ENCODE data around the gene LPCAT2. TPM values are rescaled to one million over a fixed set of nuclear protein-coding genes. Genes with fewer than 3 reads are reported as not detected.
A peak's percentile ranks its signal among the peaks of the same experiment; 100 is the strongest.

Gene LPCAT2
- total RNA-seq, 1 experiment from 2014 or later: 7.1 TPM

DNA sequence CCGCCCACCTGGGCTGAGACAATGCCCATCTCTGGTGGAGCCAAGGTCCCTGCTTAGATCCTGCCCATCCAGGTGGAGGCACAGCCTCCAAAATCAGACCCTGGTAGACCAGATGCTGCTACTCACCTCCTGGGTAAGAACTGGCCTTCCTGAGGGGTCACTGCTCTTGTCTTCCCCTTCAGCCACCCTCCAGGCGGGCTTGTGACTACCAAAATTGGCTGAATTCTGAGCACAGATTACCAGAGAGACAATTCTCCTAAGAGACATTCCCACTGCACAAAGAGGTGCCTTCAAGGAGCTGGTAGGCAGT is 19.0 kb upstream of the LPCAT2 start (continued):
- TF ChIP-seq, protein P1, sequence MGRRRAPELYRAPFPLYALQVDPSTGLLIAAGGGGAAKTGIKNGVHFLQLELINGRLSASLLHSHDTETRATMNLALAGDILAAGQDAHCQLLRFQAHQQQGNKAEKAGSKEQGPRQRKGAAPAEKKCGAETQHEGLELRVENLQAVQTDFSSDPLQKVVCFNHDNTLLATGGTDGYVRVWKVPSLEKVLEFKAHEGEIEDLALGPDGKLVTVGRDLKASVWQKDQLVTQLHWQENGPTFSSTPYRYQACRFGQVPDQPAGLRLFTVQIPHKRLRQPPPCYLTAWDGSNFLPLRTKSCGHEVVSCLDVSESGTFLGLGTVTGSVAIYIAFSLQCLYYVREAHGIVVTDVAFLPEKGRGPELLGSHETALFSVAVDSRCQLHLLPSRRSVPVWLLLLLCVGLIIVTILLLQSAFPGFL (CRISPR knock-in tag; IDR thresholded peaks at IDR 0.05; ENCODE audit: borderline replicate concordance): no peak

DNA sequence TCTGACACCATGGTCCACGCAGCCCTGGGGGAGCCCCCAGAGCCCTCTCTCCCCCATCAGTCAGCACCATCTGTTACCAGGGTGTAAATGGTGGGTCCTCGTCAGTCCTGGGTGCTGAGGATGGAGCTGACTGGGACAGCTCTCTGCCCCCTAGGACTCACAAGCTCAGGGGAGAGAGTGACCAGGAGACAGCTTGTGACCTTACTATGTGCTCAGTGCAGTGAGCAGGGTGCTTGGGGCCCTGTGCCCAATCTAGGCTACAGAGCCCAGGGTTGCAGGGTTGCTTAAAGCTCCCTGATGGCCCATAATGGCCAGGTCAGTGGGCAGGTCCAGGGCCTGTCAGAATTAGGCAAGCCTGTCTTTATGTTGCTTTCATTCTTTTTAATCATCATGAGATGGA is 18.6 kb upstream of the LPCAT2 start:
- Mint-ChIP-seq H3K4me3 (no peak overlapping the region), H3K36me3 (peaks cover 18% of the 10 kb centered on the region), H3K9me3 (no peaks in the 10 kb centered on the region), H3K27me3 (ENCODE audit: low read depth) (no peaks in the 10 kb centered on the region), H3K27ac (no peak overlapping the region), H3K4me1 (peaks cover 3% of the 10 kb centered on the region)
- ATAC-seq (no peak), DNase-seq (ENCODE audit: low spot score) (no peak)
- CTCF ChIA-PET: interaction anchor here (0.6 kb wide), 1 partner anchor 25 kb away, joined by 3 read pairs; no protein-coding TSS in a partner anchor
- POLR2A ChIA-PET: no interaction called here
- TF ChIP-seq ELF4 (CRISPR knock-in tag; IDR thresholded peaks at IDR 0.05; ENCODE audit: low read depth): no peak
- TF ChIP-seq SMAD3 (CRISPR knock-in tag; IDR thresholded peaks at IDR 0.05; ENCODE audit: borderline replicate concordance): no peak
- TF ChIP-seq ZNF416 (CRISPR knock-in tag; IDR thresholded peaks at IDR 0.05): no peak
- TF ChIP-seq, protein P2, sequence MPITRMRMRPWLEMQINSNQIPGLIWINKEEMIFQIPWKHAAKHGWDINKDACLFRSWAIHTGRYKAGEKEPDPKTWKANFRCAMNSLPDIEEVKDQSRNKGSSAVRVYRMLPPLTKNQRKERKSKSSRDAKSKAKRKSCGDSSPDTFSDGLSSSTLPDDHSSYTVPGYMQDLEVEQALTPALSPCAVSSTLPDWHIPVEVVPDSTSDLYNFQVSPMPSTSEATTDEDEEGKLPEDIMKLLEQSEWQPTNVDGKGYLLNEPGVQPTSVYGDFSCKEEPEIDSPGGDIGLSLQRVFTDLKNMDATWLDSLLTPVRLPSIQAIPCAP (CRISPR knock-in tag; IDR thresholded peaks at IDR 0.05): no peak
- TF ChIP-seq, protein P3, sequence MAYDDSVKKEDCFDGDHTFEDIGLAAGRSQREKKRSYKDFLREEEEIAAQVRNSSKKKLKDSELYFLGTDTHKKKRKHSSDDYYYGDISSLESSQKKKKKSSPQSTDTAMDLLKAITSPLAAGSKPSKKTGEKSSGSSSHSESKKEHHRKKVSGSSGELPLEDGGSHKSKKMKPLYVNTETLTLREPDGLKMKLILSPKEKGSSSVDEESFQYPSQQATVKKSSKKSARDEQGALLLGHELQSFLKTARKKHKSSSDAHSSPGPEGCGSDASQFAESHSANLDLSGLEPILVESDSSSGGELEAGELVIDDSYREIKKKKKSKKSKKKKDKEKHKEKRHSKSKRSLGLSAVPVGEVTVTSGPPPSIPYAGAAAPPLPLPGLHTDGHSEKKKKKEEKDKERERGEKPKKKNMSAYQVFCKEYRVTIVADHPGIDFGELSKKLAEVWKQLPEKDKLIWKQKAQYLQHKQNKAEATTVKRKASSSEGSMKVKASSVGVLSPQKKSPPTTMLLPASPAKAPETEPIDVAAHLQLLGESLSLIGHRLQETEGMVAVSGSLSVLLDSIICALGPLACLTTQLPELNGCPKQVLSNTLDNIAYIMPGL (CRISPR knock-in tag; IDR thresholded peaks at IDR 0.05): no peak
- TF ChIP-seq, protein P4, sequence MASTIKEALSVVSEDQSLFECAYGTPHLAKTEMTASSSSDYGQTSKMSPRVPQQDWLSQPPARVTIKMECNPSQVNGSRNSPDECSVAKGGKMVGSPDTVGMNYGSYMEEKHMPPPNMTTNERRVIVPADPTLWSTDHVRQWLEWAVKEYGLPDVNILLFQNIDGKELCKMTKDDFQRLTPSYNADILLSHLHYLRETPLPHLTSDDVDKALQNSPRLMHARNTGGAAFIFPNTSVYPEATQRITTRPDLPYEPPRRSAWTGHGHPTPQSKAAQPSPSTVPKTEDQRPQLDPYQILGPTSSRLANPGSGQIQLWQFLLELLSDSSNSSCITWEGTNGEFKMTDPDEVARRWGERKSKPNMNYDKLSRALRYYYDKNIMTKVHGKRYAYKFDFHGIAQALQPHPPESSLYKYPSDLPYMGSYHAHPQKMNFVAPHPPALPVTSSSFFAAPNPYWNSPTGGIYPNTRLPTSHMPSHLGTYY (CRISPR knock-in tag; IDR thresholded peaks at IDR 0.05): no peak
- no peak for TF ChIP-seq ZNF423 (CRISPR knock-in tag; IDR thresholded peaks at IDR 0.05)
- TF ChIP-seq, protein P5, sequence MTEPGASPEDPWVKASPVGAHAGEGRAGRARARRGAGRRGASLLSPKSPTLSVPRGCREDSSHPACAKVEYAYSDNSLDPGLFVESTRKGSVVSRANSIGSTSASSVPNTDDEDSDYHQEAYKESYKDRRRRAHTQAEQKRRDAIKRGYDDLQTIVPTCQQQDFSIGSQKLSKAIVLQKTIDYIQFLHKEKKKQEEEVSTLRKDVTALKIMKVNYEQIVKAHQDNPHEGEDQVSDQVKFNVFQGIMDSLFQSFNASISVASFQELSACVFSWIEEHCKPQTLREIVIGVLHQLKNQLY (CRISPR knock-in tag; IDR thresholded peaks at IDR 0.05): no peak
- TF ChIP-seq, protein P6, sequence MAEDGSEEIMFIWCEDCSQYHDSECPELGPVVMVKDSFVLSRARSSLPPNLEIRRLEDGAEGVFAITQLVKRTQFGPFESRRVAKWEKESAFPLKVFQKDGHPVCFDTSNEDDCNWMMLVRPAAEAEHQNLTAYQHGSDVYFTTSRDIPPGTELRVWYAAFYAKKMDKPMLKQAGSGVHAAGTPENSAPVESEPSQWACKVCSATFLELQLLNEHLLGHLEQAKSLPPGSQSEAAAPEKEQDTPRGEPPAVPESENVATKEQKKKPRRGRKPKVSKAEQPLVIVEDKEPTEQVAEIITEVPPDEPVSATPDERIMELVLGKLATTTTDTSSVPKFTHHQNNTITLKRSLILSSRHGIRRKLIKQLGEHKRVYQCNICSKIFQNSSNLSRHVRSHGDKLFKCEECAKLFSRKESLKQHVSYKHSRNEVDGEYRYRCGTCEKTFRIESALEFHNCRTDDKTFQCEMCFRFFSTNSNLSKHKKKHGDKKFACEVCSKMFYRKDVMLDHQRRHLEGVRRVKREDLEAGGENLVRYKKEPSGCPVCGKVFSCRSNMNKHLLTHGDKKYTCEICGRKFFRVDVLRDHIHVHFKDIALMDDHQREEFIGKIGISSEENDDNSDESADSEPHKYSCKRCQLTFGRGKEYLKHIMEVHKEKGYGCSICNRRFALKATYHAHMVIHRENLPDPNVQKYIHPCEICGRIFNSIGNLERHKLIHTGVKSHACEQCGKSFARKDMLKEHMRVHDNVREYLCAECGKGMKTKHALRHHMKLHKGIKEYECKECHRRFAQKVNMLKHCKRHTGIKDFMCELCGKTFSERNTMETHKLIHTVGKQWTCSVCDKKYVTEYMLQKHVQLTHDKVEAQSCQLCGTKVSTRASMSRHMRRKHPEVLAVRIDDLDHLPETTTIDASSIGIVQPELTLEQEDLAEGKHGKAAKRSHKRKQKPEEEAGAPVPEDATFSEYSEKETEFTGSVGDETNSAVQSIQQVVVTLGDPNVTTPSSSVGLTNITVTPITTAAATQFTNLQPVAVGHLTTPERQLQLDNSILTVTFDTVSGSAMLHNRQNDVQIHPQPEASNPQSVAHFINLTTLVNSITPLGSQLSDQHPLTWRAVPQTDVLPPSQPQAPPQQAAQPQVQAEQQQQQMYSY (CRISPR knock-in tag; IDR thresholded peaks at IDR 0.05): no peak

DNA sequence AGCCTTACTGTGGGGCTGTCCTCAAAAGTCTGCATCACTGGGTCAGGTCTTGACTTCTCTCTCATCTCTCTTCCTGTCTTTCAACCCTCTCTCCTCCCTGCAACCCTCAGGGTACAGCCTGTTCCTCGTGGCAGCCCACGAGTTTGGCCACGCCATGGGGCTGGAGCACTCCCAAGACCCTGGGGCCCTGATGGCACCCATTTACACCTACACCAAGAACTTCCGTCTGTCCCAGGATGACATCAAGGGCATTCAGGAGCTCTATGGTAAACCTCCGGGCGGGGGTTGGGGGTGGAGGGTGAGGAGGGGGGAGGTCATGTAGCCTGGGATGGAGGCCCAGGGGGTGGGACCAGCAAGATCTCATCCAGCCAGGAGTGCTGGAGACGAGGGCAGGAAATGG is 17.2 kb upstream of the LPCAT2 start:
- DNase-seq (ENCODE audit: low spot score) (no peak), ATAC-seq (no peak; the same call in 1 of the 2 replicates)
- Mint-ChIP-seq H3K9me3 (no peaks in the 10 kb centered on the region), H3K27ac (peak overlapping the region; percentile 84; the same call in 1 of the 2 replicates), H3K4me1 (peaks cover 14% of the 10 kb centered on the region), H3K27me3 (ENCODE audit: low read depth) (no peaks in the 10 kb centered on the region), H3K4me3 (no peak overlapping the region), H3K36me3 (peaks cover 14% of the 10 kb centered on the region)
- POLR2A ChIA-PET: no interaction called here
- TF ChIP-seq CREM (CRISPR knock-in tag; IDR thresholded peaks at IDR 0.05) (no peak), ESRRA (CRISPR knock-in tag; IDR thresholded peaks at IDR 0.05; ENCODE audit: borderline replicate concordance) (no peak), ZNF317 (CRISPR knock-in tag; IDR thresholded peaks at IDR 0.05; ENCODE audit: borderline replicate concordance, low read depth) (no peak), MXD4 (CRISPR knock-in tag; IDR thresholded peaks at IDR 0.05; ENCODE audit: borderline replicate concordance) (no peak), TP53 (CRISPR knock-in tag; IDR thresholded peaks at IDR 0.05) (no peak), ZNF263 (CRISPR knock-in tag; IDR thresholded peaks at IDR 0.05; ENCODE audit: low read depth) (no peak)
- TF ChIP-seq, protein P7, sequence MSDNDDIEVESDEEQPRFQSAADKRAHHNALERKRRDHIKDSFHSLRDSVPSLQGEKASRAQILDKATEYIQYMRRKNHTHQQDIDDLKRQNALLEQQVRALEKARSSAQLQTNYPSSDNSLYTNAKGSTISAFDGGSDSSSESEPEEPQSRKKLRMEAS (CRISPR knock-in tag; IDR thresholded peaks at IDR 0.05): no peak
- TF ChIP-seq, protein P8, sequence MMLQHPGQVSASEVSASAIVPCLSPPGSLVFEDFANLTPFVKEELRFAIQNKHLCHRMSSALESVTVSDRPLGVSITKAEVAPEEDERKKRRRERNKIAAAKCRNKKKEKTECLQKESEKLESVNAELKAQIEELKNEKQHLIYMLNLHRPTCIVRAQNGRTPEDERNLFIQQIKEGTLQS (CRISPR knock-in tag; conservative IDR thresholded peaks at IDR 0.05): no peak
- TF ChIP-seq, protein P9, sequence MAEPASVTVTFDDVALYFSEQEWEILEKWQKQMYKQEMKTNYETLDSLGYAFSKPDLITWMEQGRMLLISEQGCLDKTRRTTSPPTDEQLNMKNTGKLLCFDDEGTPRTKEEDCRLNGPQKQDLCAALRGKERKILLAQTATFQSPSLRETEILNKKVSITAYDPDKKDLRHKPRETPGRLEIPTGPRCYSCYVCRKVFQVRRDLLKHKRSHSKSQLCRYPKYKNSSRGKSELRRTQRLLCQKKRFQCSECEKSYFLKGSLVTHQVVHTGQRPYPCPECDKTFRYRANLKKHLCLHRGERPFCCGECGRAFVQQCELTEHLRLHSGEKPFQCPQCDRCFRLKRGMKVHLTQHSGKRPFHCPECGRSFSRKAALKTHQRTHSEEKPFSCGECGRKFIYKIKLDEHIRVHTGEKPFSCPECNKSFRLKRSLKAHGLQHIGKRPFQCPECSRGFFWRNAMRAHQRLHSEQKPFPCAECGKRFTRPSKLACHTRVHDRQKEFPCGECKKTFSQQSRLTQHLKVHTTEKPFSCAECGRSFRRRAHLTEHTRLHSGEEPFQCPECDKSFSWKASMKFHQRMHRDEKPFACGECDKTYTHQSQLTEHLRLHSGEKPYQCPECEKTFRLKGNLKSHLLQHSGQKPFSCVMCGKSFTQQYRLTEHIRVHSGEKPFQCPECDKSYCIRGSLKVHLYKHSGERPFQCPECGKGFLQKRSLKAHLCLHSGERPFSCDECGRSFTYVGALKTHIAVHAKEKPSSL (CRISPR knock-in tag; conservative IDR thresholded peaks at IDR 0.05): no peak
- CTCF ChIA-PET: interaction anchor here (0.6 to 1.4 kb wide), 2 partner anchors 10 to 204 kb away, joined by 5 to 6 read pairs; no protein-coding TSS in a partner anchor
